Esophagus mucosa (tissue), 1 donor: Measurements from ENCODE around the gene GFAP. TPM values are rescaled to one million over a fixed set of nuclear protein-coding genes. Genes with fewer than 3 reads are reported as not detected.

Experiments used
- ATAC-seq: fragments of 200-7000 bp; cut with Tn5 transposase; one replicate; pipeline ENCODE4 v1.9.1; 2020
- total RNA-seq: library from RNA; stranded (reverse); gene quantifications from one replicate; pipeline ENCODE4 v1.2.4, GENCODE V29; 2023
- donor health status: DM: yes; HTN: yes; CAD: no.

Gene GFAP
- total RNA-seq, 1 donor from 2014 or later, result not detected

GRCh38 chr17:44914148-44914547 is 1.2 kb downstream of the GFAP start:
- ATAC-seq, result no peak

DNA sequence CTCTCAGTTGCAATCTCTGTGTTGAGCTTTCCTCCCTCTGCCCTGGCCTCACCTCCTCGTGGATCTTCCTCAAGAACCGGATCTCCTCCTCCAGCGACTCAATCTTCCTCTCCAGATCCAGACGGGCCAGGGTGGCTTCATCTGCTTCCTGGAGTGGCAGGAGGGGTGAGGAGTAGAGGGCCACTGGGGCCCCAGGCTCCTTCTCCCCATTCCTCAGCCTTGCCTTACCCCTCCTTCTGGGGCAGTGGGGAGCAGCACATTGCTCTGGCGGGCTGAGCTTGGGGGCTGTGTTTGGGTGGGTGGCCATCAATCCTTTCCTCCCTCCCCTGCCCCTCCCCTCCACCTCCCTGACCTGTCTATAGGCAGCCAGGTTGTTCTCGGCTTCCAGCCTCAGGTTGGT is 1.6 kb downstream of the GFAP start:
- ATAC-seq, result no peak

GRCh38 chr17:44912763-44913544 is 2.3 kb downstream of the GFAP start:
- no peak for ATAC-seq

DNA sequence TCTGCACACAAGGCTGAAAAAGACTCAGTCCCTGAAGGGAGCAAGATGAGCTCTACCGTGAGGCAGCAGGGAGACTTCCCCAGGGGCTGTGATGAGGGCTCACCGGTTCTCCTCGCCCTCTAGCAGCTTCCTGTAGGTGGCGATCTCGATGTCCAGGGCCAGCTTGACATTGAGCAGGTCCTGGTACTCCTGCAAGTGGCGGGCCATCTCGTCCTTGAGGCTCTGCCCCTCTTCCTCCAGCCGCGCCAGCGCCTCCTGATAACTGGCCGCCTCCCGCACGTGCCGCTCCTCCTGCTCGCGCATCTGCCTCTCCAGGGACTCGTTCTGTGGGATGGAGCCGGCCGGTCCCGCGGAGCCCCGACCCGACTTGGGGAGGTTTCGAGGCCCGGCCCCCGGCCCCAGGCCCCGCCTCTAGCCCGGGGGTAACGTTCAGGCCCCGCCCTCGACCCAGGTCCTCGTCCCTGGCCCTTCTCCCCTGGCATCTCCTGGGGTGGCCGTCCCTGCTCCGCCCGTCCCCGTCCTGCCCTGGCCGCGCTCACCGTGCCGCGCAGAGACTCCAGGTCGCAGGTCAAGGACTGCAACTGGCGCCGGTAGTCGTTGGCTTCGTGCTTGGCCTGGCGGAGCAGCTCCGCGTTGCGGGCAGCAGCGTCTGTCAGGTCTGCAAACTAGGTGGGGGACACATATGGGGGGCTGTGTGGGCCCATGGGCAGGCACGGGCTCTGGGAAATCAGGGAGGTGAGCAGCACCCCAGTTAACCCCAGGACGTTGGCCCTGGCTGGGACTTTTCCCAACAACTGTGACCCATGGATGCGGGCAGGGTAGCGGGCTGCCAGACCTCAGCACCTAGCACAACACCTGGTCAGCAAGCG is 3.9 kb downstream of the GFAP start:
- ATAC-seq, result peak; percentile 29

DNA sequence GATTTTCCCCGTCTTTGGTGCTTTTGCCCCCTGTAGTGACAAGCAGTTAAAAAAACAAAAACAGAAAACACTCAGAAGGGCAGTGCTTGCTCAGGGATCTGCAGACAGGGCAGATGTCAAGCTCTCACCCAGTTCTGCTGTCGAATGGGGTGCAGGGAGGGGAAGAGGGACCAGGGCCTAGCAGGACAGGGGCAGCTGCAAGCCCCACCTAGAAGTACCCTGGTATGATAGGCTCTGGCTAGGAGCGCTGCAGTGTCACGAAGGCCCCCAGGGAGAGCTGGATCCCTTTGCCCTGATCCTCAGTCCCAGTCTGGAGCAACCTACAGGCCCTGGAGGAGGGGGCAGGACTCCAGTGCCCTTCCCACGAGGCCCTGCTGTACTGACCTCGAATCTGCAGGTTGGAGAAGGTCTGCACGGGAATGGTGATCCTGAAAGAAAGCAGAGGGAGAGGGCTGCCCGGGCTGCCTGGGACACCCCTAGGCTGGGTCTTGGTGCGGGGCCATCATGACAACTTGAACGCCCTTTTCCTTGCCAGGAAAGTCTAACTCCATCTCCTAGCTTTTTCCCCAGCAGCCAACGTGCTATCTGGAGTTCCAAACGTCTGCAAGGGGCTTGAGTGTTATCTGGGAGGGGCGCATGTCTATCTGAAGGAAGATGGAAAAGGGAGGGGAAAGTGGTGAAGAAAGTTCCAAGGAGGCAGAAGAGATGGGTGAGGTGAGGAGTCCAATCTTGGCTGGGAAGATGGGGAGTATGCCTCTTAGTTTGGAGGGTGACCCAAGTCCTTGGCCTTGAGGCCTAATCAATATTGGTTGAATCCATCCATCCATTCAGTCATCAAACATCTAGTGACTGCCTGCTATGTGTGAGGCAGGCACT is 4.8 kb downstream of the GFAP start:
- no peak for ATAC-seq

GRCh38 chr17:44909681-44910144 is 5.6 kb downstream of the GFAP start:
- ATAC-seq, result no peak

DNA sequence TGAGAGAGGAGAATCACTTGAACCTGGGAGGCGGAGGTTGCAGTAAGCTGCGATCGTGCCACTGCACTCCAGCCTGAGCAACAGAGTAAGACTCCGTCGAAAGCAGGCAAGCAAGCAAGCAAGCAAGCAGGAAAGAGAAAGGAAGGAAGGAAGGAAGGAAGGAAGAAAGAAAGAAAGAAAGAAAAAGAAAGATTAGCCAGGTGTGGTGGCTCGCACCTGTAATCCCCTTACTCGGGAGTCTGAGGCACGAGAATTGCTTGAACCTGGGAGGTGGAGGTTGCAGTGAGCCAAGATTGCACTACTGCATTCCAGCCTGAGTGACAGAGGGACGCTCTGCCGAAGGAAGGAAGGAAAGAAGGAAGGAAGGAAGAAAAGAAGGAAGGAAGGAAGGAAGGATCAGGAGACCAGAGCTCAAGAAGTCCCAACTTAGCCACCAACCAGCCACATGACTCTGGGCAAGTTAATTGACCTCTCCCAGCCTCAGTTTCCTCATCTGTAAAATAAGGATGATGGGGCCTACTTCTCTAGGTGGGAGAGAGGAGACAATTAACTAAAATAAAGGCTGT is 6.5 kb downstream of the GFAP start:
- ATAC-seq, result no peak

DNA sequence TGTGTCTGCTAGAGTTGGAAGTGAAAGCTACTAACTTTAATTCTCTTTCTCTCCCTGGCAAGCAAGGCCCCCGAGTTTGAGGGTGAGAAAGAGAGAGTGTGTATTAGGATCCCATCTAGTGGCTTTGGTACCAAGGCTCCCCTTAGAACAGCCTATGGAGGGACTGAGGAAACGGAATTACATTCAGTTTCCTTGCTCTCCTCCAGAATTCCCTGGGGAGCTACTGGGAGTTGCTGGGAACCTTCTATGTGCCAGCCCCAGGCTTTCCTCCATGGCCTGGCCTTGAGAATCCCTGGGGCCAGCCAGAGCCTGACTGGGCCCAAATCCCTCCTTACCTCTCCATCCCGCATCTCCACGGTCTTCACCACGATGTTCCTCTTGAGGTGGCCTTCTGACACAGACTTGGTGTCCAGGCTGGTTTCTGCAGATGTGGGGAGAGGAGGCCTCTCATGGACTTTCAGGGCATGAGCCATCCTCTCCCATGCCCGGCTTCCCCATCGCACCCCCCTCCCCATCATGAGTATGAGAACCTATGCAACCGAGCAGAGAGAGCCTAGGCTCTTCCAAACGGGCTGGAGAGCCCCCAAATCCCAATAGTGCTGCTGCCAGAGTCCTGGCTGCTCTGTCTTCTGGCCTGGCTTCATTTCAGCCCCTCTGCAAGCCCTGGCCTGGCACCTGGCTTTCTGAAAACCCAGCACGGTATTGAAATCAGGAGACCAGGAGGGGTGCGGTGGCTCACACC is 7.4 kb downstream of the GFAP start:
- no peak for ATAC-seq

DNA sequence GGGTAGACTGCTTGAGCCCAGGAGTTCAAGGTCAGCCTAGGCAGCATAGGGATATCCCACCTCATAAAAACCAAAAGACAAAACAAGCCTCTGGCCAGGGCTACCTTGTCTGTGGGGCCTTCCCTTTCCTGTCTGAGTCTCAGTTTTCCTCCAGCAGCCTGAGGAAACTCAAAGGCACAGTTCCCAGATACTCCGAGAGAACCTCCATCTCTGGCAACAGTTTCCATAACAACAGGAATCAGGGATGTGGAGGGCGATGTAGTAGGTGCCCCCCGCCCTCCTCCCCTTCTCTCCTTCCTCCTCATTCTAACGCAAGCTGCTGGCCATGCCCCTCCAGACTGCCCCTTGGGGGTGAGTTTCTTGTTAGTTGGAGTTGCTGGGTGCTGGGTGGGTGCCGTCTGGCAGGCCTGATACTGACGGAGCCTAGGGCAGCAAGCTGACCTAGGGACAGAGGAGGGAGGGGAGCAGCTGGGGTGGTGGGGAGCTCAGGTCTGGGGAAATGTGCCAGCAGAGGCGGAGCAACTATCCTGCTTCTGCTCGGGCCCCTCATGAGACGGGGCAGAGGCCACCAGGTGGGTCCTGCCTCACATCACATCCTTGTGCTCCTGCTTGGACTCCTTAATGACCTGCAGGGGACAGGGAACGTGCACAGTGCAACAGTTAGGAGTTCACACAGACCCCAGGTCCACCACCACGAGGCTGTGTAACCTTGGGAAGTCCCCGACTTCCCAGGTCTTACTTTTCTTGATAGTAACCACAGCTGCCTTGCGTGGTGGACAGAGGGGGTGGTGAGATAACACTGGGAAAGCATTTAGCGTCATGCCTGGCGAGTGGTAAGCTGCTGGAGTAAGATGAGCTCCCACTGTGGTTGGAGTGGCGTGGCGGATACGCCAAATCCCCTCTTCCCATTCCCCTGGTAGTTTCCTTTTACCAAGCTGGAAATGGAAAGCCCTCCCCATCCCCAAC is 8.3 kb downstream of the GFAP start:
- no peak for ATAC-seq

GRCh38 chr17:44906010-44906646 is 9.2 kb downstream of the GFAP start:
- no peak for ATAC-seq

- ATAC-seq, result no peak
These were observed 10.0 kb downstream of the GFAP start for GRCh38 chr17:44905006-44906000.

DNA sequence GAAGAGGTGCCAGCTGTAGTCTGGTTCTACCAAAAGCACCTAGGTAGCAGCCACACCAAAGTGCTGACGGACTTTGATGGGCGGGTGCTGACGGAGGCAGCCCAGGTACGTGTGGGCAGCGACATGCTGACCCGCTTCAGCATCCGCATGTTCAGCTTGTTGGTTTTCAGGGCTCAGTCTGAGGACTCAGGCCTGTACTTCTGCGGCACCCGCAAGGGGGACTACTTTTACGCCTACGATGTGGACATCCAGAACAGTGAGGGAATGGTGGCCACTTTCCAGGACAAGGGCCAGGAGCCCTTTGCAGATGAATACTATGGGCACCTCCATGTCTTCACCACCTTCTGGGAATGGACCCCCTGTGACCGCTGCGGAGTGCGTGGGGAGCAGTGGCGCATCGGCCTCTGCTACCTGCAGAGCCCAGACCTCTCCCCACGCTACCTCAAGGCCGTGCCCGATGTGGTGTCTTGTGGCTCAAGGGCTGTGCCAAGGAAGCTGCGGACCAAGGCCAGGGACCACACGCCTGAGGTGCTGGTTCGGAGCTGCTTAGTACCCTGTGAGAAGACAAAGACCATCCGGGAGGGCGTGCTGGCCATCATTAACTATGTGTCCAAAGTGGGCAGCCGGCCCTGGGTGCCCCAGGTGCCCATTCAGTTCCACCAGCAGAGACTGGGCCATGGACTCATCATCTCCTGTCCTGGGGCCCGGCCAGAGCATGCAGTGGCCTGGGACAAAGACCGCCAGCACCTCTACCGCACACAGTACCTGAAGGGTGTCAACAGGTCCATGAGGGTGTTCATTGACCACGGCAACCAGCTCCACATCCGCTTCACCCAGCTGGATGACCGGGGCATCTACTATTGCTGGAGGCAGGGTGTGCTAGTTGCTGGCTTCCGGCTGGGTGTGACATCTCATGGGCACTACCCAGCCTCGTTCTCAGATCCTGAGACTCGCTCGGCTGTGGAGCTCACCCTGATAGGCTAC is 11.0 kb downstream of the GFAP start:
- no peak for ATAC-seq

DNA sequence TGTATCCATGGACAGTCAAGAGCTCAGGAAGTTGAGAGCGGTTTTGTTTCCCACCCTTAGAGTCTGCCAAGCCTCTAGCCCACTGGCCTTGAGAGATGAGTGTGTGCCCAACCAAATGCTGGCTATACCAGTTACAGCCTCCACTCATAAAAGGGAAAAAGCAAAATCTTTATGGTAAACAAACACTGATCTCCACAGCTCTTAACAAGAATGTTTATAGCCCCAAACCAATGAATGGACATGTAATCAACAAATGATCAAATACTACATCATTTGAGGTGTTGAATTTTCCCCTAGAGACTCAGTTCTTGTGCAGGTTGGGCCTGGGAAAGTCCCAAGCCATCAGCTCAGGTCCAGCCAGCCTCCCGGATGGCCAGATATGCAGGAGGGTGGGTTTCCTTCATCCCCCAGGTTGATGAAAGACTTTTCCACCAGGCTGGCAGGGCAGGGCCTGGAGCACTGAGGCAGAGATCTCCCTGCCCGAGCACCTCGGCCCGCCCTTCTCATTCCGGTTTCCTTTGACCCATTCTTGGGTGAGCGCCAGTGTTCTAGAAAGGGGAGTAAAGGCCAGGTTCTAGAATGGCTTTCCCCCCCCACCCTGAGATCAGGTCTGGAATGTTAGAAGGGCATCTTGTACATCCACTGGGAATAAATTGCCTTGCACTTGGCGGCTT is 12.2 kb downstream of the GFAP start:
- ATAC-seq, result no peak

DNA sequence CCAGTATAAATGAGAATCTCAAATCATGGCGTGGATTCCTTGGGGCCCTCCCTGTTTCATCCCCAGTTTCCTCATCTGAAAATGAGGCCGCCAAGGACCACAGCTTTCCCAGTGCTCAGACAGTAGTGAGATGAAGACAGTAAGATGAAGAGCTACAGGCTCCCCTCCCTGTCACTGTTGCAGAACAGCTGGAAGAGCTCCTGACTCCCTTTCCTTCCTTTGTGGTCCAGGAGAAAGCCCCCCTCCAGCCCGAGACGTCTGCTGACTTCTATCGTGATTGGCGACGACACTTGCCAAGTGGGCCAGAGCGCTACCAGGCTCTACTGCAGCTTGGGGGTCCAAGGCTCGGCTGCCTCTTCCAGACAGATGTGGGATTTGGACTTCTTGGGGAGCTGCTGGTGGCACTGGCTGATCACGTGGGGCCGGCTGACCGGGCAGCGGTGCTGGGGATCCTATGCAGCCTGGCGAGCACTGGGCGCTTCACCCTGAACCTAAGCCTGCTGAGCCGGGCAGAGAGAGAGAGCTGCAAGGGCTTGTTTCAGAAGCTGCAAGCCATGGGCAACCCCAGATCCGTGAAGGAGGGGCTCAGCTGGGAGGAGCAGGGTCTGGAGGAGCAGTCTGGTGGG is 13.1 kb downstream of the GFAP start:
- ATAC-seq, result no peak

- no peak for ATAC-seq
These were observed 13.8 kb downstream of the GFAP start for GRCh38 chr17:44901411-44901921.

GRCh38 chr17:44900894-44901293 is 14.4 kb downstream of the GFAP start:
- peak; percentile 11 for ATAC-seq
